GM19324 (cell line): ENCODE results near the gene ZHX3.
"Not testable (repeated sequence)": the region's sequence is repeated elsewhere in the genome, so short reads cannot be mapped to it uniquely, and the experiment has no call there.

ENCODE experiments used
- ATAC-seq: cut with Tn5 transposase; IDR thresholded peaks from one replicate; pipeline ENCODE4 v1.9.1; 2021; ENCODE audit warnings: mild to moderate bottlenecking, moderate library complexity; ENCODE audit not compliant: unreplicated experiment, low FRiP score

Gene ZHX3

GRCh38 chr20:41264819-41265218 is 52.7 kb downstream of the ZHX3 start:
- no peak for ATAC-seq

- ATAC-seq = no peak
These were observed 55.5 kb downstream of the ZHX3 start for GRCh38 chr20:41261790-41262717.

- ATAC-seq = no peak
These were observed 56.3 kb downstream of the ZHX3 start for GRCh38 chr20:41261260-41261659.

GRCh38 chr20:41260734-41261220 is 56.8 kb downstream of the ZHX3 start:
- no peak for ATAC-seq

GRCh38 chr20:41259309-41259708 is 58.2 kb downstream of the ZHX3 start:
- no peak for ATAC-seq

- ATAC-seq = no peak
These were observed 59.1 kb downstream of the ZHX3 start for GRCh38 chr20:41258474-41258873.

GRCh38 chr20:41256516-41256915 is 61.0 kb downstream of the ZHX3 start:
- ATAC-seq = no peak

GRCh38 chr20:41255655-41256054 is 61.9 kb downstream of the ZHX3 start:
- ATAC-seq = no peak

- ATAC-seq = no peak
These were observed 67.9 kb downstream of the ZHX3 start for GRCh38 chr20:41249411-41250281.

GRCh38 chr20:41248368-41249024 is 69.0 kb downstream of the ZHX3 start:
- no peak for ATAC-seq

- no peak for ATAC-seq
These were observed 69.8 kb downstream of the ZHX3 start for GRCh38 chr20:41247523-41248367.

GRCh38 chr20:41245086-41245707 is 72.3 kb downstream of the ZHX3 start:
- no peak for ATAC-seq

GRCh38 chr20:41242807-41243206 is 74.7 kb downstream of the ZHX3 start:
- no peak for ATAC-seq

- ATAC-seq = no peak
These were observed 75.2 kb downstream of the ZHX3 start for GRCh38 chr20:41242352-41242751.

GRCh38 chr20:41237233-41237632 is 80.3 kb downstream of the ZHX3 start:
- not testable (repeated sequence) for ATAC-seq

- not testable (repeated sequence) for ATAC-seq
These were observed 80.7 kb downstream of the ZHX3 start for GRCh38 chr20:41236818-41237217.

- ATAC-seq = no peak
These were observed 83.0 kb downstream of the ZHX3 start for GRCh38 chr20:41234546-41234945.

GRCh38 chr20:41234041-41234440 is 83.5 kb downstream of the ZHX3 start:
- no peak for ATAC-seq
